Endothelial cell of umbilical vein (primary cell): ENCODE measurements around the gene LBHD2. TPM values are rescaled to one million over a fixed set of nuclear protein-coding genes. Genes with fewer than 3 reads are reported as not detected.

Source experiments
- BruUV-seq: library from RNA; stranded (reverse); fragments of 400-500 nt; replicated peaks from 2 replicates; lab custom pipeline; 2021; lab: Mats Ljungman, UMichigan
- CTCF ChIA-PET: fragments of 300-600, 350-600 bp; sonication (Branson Sonifier 250); formaldehyde crosslinking; loops from one replicate; lab custom pipeline; 2021; ENCODE audit warnings: antibody characterized with exemption, inconsistent platforms; lab: Charles Lee
- POLR2A ChIA-PET: fragments of 300-600, 350-600 bp; sonication (Branson Sonifier 250); formaldehyde crosslinking; loops from one replicate; lab custom pipeline; 2021; ENCODE audit warnings: antibody characterized with exemption, inconsistent platforms; lab: Charles Lee
- DNase-seq: peaks from one replicate; pipeline ENCODE4 v3.0.0-alpha.2; 2011; ENCODE audit warnings: low read depth, low spot score
- FAIRE-seq: peaks from 2 replicates; lab custom pipeline; 2011; peaks lifted over from hg19 to GRCh38; lab: Jason Lieb, UNC
- H2AFZ ChIP-seq: 2 replicates; pipeline ENCODE4 v1.6.0; 2012; ENCODE audit warnings: low read depth, low read length, control low read depth, inconsistent platforms
- H3K27ac ChIP-seq: 2 replicates; pipeline ENCODE4 v1.5.1; 2011; ENCODE audit warnings: low read depth, mild to moderate bottlenecking, control low read depth, low read length, moderate library complexity; ENCODE audit not compliant: insufficient read depth
- H3K27me3 ChIP-seq, 2 experiments: 2 replicates each; pipeline versions ENCODE4 v1.6.0 to v1.6.1; 2011; ENCODE audit warnings: low read length in 2 of 2, mixed read lengths in 1 of 2; ENCODE audit not compliant: control insufficient read depth in 2 of 2, insufficient read depth in 2 of 2
- H3K36me3 ChIP-seq, 2 experiments: 2 replicates in 1 of 2; 3 replicates in 1 of 2; pipeline ENCODE4 v1.5.1; 2011; ENCODE audit warnings: low read length in 2 of 2, mild to moderate bottlenecking in 1 of 2, moderate library complexity in 1 of 2; ENCODE audit not compliant: control insufficient read depth in 2 of 2, insufficient read depth in 2 of 2; ENCODE audit errors: extremely low read depth in 1 of 2
- H3K4me1 ChIP-seq: 3 replicates; pipeline ENCODE4 v1.5.1; 2011; ENCODE audit warnings: mild to moderate bottlenecking, low read length; ENCODE audit not compliant: control insufficient read depth, insufficient read depth; ENCODE audit errors: extremely low read depth
- H3K4me2 ChIP-seq: 2 replicates; pipeline ENCODE4 v1.6.1; 2011; ENCODE audit warnings: low read length, control low read depth, mixed read lengths; ENCODE audit not compliant: insufficient read depth
- H3K4me3 ChIP-seq, 3 experiments: fragments of 200-600 bp in 1 of 3; sonication (generic), shearing (Covaris generic) in 1 of 3; replicated peaks in 1 of 3; 2 replicates each; pipeline ENCODE4 v1.5.1; 2011 to 2016; ENCODE audit warnings: control low read depth in 3 of 3, low read length in 3 of 3, mild to moderate bottlenecking in 2 of 3, inconsistent platforms in 1 of 3, low read depth in 1 of 3, moderate library complexity in 1 of 3; ENCODE audit not compliant: insufficient read depth in 1 of 3
- H3K79me2 ChIP-seq: 2 replicates; pipeline ENCODE4 v1.6.0; 2012; ENCODE audit warnings: low read length, inconsistent platforms; ENCODE audit not compliant: control insufficient read depth, insufficient read depth
- H3K9ac ChIP-seq: replicated peaks from 2 replicates; pipeline ENCODE3; 2011; ENCODE audit warnings: low read length, control low read depth; ENCODE audit not compliant: insufficient read depth; ENCODE audit errors: extremely low read depth
- H3K9me1 ChIP-seq: replicated peaks from 3 replicates; pipeline ENCODE4 v1.6.0; 2011; ENCODE audit warnings: mild to moderate bottlenecking, low read length; ENCODE audit not compliant: control insufficient read depth, insufficient read depth; ENCODE audit errors: extremely low read depth
- H3K9me3 ChIP-seq: replicated peaks from 2 replicates; pipeline ENCODE4 v1.5.1; 2012; ENCODE audit warnings: low read length, inconsistent platforms; ENCODE audit not compliant: control insufficient read depth, insufficient read depth
- H4K20me1 ChIP-seq: replicated peaks from 2 replicates; pipeline ENCODE3; 2011; ENCODE audit warnings: mild to moderate bottlenecking, low read length; ENCODE audit not compliant: control insufficient read depth, insufficient read depth; ENCODE audit errors: extremely low read depth
- EZH2 ChIP-seq: IDR thresholded peaks from 2 replicates; pipeline ENCODE4 v1.6.1; 2012; ENCODE audit warnings: borderline replicate concordance, low read depth, mild to moderate bottlenecking, moderate library complexity, low read length, inconsistent platforms; ENCODE audit not compliant: severe bottlenecking
- FOS ChIP-seq: IDR thresholded peaks from 2 replicates; pipeline ENCODE4 v1.6.1; 2011; ENCODE audit warnings: mild to moderate bottlenecking, low read length, moderate library complexity, borderline replicate concordance; ENCODE audit not compliant: insufficient read depth
- GATA2 ChIP-seq: IDR thresholded peaks from 2 replicates; pipeline ENCODE4 v1.7.0; 2011; ENCODE audit warnings: low read depth, mild to moderate bottlenecking, moderate library complexity, mixed read lengths, low read length; ENCODE audit not compliant: insufficient read length, insufficient read depth
- JUN ChIP-seq: IDR thresholded peaks from 2 replicates; pipeline ENCODE4 v1.6.1; 2011; ENCODE audit warnings: borderline replicate concordance, low read depth; ENCODE audit not compliant: insufficient read length, insufficient read depth
- MYC ChIP-seq: IDR thresholded peaks from one replicate; pipeline ENCODE4 v1.6.1; 2011; ENCODE audit warnings: mild to moderate bottlenecking, low read depth, low read length
- dilution Hi-C: fragments of 300-500 bp; cut with MboI; formaldehyde crosslinking; loops from one replicate; pipeline ENCODE4 v1.15.0; 2019; ENCODE audit warnings: low sequenced_read_pairs; ENCODE audit not compliant: extremely low pct_ligation_motif_present
- intact Hi-C: fragments of 100-400 bp; cut with micrococcal nuclease; formaldehyde crosslinking; loops from one replicate; pipeline ENCODE4 v1.10.0; 2022
- polyA plus RNA-seq, 4 experiments: library from polyadenylated mRNA; depleted of rRNA in 3 of 4; stranded (reverse) in 3 of 4; unstranded in 1 of 4; fragments of >200 nt; gene quantifications; 2 replicates each; pipeline versions ENCODE4 v1.2.1 to v1.2.3, GENCODE V29; 2011 to 2012; ENCODE audit warnings: missing spikeins in 1 of 4
- total RNA-seq: library from RNA; stranded (reverse); gene quantifications from 2 replicates; pipeline ENCODE4 v1.2.3, GENCODE V29; 2021
- TF ChIP-seq, protein P1 (sequence below), 2 donors: IDR thresholded peaks; 1 replicate in 1 of 2; 2 replicates in 1 of 2; pipeline ENCODE4 v1.5.1; 2011; ENCODE audit warnings: low read length in 2 of 2, mild to moderate bottlenecking in 2 of 2, moderate library complexity in 2 of 2, control low read depth in 1 of 2, inconsistent platforms in 1 of 2, low read depth in 1 of 2; ENCODE audit not compliant: insufficient read depth in 1 of 2; ENCODE audit errors: extremely low read depth in 1 of 2
- TF ChIP-seq, protein P2 (sequence below): IDR thresholded peaks from 2 replicates; pipeline ENCODE4 v1.6.1; 2011; ENCODE audit not compliant: insufficient read depth, insufficient read length

The LBHD2 gene
- total and polyA plus RNA-seq, 2 donors (not counting 3 experiments of a cell fraction or from before 2014, with no cell fraction given), result not detected

DNA sequence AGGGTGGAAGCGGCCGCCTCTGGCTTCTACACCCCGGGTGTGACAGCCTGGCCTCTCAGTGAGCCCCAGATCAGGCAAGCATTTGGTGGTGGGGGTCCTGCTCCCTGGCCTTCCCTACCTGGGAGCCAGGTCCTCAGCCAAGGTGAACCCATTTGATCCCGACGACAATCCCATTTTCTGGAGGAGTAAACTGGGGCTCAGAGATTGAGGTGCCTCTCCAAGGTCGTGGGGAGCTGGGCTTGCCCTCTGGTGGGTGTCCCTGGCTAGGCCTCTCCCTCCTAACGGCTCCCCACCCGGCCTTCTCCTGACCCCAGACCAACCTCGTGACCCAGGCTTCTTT is 7.8 kb downstream of the LBHD2 start:
- peak overlapping the region; percentile 89 for H2AFZ ChIP-seq
- H3K27ac ChIP-seq, result no peak overlapping the region
- DNase-seq (no peak), FAIRE-seq (no peak)
- H4K20me1 ChIP-seq, result no peaks in the 10 kb centered on the region
- H3K9ac ChIP-seq, result no peak overlapping the region
- H3K4me3 ChIP-seq, result no peak overlapping the region
- intact Hi-C loops (loop anchor here (1.0 kb wide), 1 partner anchor 17 kb away; no protein-coding TSS in a partner anchor), dilution Hi-C loops (no loop called here)
- H3K4me1 ChIP-seq, result peaks cover 4% of the 10 kb centered on the region
- no peaks in the 10 kb centered on the region for H3K36me3 ChIP-seq
- no peaks in the 10 kb centered on the region for H3K79me2 ChIP-seq
- BruUV-seq, result no TSS peak
- H3K9me3 ChIP-seq, result no peaks in the 10 kb centered on the region
- CTCF ChIA-PET, result interaction anchor here (1.7 kb wide), 1 partner anchor 13 kb away, joined by 5 read pairs; no protein-coding TSS in a partner anchor
- H3K4me2 ChIP-seq, result no peak overlapping the region
- POLR2A ChIA-PET, result no interaction called here
- no peaks in the 10 kb centered on the region for H3K9me1 ChIP-seq
- TF ChIP-seq EZH2 (no peak), GATA2 (no peak), MYC (no peak), JUN (no peak), FOS (no peak)
- TF ChIP-seq, protein P1, sequence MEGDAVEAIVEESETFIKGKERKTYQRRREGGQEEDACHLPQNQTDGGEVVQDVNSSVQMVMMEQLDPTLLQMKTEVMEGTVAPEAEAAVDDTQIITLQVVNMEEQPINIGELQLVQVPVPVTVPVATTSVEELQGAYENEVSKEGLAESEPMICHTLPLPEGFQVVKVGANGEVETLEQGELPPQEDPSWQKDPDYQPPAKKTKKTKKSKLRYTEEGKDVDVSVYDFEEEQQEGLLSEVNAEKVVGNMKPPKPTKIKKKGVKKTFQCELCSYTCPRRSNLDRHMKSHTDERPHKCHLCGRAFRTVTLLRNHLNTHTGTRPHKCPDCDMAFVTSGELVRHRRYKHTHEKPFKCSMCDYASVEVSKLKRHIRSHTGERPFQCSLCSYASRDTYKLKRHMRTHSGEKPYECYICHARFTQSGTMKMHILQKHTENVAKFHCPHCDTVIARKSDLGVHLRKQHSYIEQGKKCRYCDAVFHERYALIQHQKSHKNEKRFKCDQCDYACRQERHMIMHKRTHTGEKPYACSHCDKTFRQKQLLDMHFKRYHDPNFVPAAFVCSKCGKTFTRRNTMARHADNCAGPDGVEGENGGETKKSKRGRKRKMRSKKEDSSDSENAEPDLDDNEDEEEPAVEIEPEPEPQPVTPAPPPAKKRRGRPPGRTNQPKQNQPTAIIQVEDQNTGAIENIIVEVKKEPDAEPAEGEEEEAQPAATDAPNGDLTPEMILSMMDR (IDR thresholded peaks at IDR 0.05; ENCODE audit: extremely low read depth in 1 of 2, insufficient read depth in 1 of 2, low read depth in 1 of 2, low read length in 2 of 2), result no peak
- TF ChIP-seq, protein P2, sequence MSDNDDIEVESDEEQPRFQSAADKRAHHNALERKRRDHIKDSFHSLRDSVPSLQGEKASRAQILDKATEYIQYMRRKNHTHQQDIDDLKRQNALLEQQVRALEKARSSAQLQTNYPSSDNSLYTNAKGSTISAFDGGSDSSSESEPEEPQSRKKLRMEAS, result no peak
- H3K27me3 ChIP-seq, result no peaks in the 10 kb centered on the region
